ENCODE results near the gene RNPS1. TPM values are rescaled to one million over a fixed set of nuclear protein-coding genes. Genes with fewer than 3 reads are reported as not detected.

The RNPS1 gene
- total RNA-seq, 1 donor from 2014 or later, result 98.6 TPM

- H3K4me1 ChIP-seq, result peaks cover 40% of the 10 kb centered on the region
Observed at GRCh38 chr16:2210386-2211365, 57.2 kb downstream of the RNPS1 start, which contains the start of gene BRICD5. Gene BRICD5, minus strand, starts transcription at chr16:2210863. Its CDS starts 30 bp downstream, at chr16:2210833.

GRCh38 chr16:2210009-2210332 lies 58.0 kb downstream of the RNPS1 start:
- Histone ChIP-seq H3K36me3 (peaks cover 40% of the 10 kb centered on the region), H3K4me3 (no peak overlapping the region), H3K27me3 (ENCODE audit: low read depth) (no peaks in the 10 kb centered on the region), H3K27ac (no peak overlapping the region), H3K9me3 (no peaks in the 10 kb centered on the region), H3K4me1 (peaks cover 40% of the 10 kb centered on the region)
- intact Hi-C loops (cut with DNase I), result no loop called here
- DNase-seq (no peak), ATAC-seq (no peak)
- no peak for TF ChIP-seq CTCF (IDR thresholded peaks at IDR 0.05)

More at GRCh38 chr16:2210386-2211365, 57.2 kb downstream of the RNPS1 start, which contains the start of gene BRICD5:
- H3K27ac ChIP-seq, result no peak within 1 kb of the TSS
- ATAC-seq, result no peak
- no peaks in the 10 kb centered on the region for H3K27me3 ChIP-seq (ENCODE audit: low read depth)
- H3K9me3 ChIP-seq, result no peaks in the 10 kb centered on the region
- TF ChIP-seq CTCF (IDR thresholded peaks at IDR 0.05), result no peak
- intact Hi-C loops (cut with DNase I), result no loop called here
- H3K4me3 ChIP-seq, result no peak within 1 kb of the TSS
- H3K36me3 ChIP-seq, result peaks cover 40% of the 10 kb centered on the region
- DNase-seq, result peak; percentile 43

GRCh38 chr16:2209258-2210008 lies 58.5 kb downstream of the RNPS1 start:
- peak; percentile 45 for DNase-seq
- intact Hi-C loops (cut with DNase I), result no loop called here

GRCh38 chr16:2208772-2209171 lies 59.2 kb downstream of the RNPS1 start:
- TF ChIP-seq CTCF (IDR thresholded peaks at IDR 0.05), result no peak
- Histone ChIP-seq H3K4me3 (no peak overlapping the region), H3K9me3 (no peaks in the 10 kb centered on the region), H3K27ac (no peak overlapping the region), H3K4me1 (peaks cover 44% of the 10 kb centered on the region), H3K36me3 (peaks cover 40% of the 10 kb centered on the region), H3K27me3 (ENCODE audit: low read depth) (no peaks in the 10 kb centered on the region)
- ATAC-seq, result no peak
- DNase-seq, result no peak
- intact Hi-C loops (cut with DNase I), result no loop called here

More at GRCh38 chr16:2209258-2210008, 58.5 kb downstream of the RNPS1 start:
- ATAC-seq, result no peak
- Histone ChIP-seq H3K4me1 (peaks cover 45% of the 10 kb centered on the region), H3K27me3 (ENCODE audit: low read depth) (no peaks in the 10 kb centered on the region), H3K36me3 (peaks cover 40% of the 10 kb centered on the region), H3K9me3 (no peaks in the 10 kb centered on the region), H3K4me3 (no peak overlapping the region), H3K27ac (no peak overlapping the region)
- TF ChIP-seq CTCF (IDR thresholded peaks at IDR 0.05), result no peak

- no peak for TF ChIP-seq CTCF (IDR thresholded peaks at IDR 0.05)
- H3K4me1 ChIP-seq, result peaks cover 39% of the 10 kb centered on the region
- ATAC-seq (no peak), DNase-seq (peak; percentile 43)
- H3K9me3 ChIP-seq, result no peaks in the 10 kb centered on the region
- intact Hi-C loops (cut with DNase I), result no loop called here
- H3K27me3 ChIP-seq (ENCODE audit: low read depth), result no peaks in the 10 kb centered on the region
- peaks cover 40% of the 10 kb centered on the region for H3K36me3 ChIP-seq
- no peak overlapping the region for H3K4me3 ChIP-seq
- H3K27ac ChIP-seq, result no peak overlapping the region
Observed at GRCh38 chr16:2208308-2208707, 59.6 kb downstream of the RNPS1 start.
